NCI-H2171 treated with DMSO at 0.1 percent for 48 hours (cell line): ENCODE results near the gene PPP1R14C.

Experiments used
- DNase-seq: peaks from one replicate; lab custom pipeline; 2025; lab: John Stamatoyannopoulos, UW

PPP1R14C gene

GRCh38 chr6:150249261-150249660 lies 106.4 kb downstream of the PPP1R14C start:
- no peak for DNase-seq

- DNase-seq = peak; percentile 46
Observed at GRCh38 chr6:150250826-150251225, 108.0 kb downstream of the PPP1R14C start.

- no peak for DNase-seq
Observed at GRCh38 chr6:150251566-150252186, 108.8 kb downstream of the PPP1R14C start.

- DNase-seq = no peak
Observed at GRCh38 chr6:150252714-150253444, 110.0 kb downstream of the PPP1R14C start.

GRCh38 chr6:150253489-150253888 lies 110.6 kb downstream of the PPP1R14C start:
- no peak for DNase-seq

- no peak for DNase-seq
Observed at GRCh38 chr6:150254770-150255169, 111.9 kb downstream of the PPP1R14C start.

GRCh38 chr6:150255840-150256239 lies 113.0 kb downstream of the PPP1R14C start:
- no peak for DNase-seq

GRCh38 chr6:150256618-150257272 lies 113.9 kb downstream of the PPP1R14C start:
- no peak for DNase-seq

- no peak for DNase-seq
Observed at GRCh38 chr6:150258381-150258780, 115.5 kb downstream of the PPP1R14C start.

- DNase-seq = no peak
Observed at GRCh38 chr6:150260931-150261330, 118.1 kb downstream of the PPP1R14C start.

- DNase-seq = no peak
Observed at GRCh38 chr6:150261997-150262697, 119.3 kb downstream of the PPP1R14C start.

GRCh38 chr6:150263765-150264404 lies 121.0 kb downstream of the PPP1R14C start:
- DNase-seq = no peak

- no peak for DNase-seq
Observed at GRCh38 chr6:150266309-150266708, 123.5 kb downstream of the PPP1R14C start.

GRCh38 chr6:150266963-150267685 lies 124.3 kb downstream of the PPP1R14C start:
- DNase-seq = no peak

- DNase-seq = peak; percentile 64
Observed at GRCh38 chr6:150267686-150268561, 125.1 kb downstream of the PPP1R14C start.

- DNase-seq = no peak
Observed at GRCh38 chr6:150269130-150269856, 126.4 kb downstream of the PPP1R14C start.

- no peak for DNase-seq
Observed at GRCh38 chr6:150269857-150270223, 127.0 kb downstream of the PPP1R14C start.

GRCh38 chr6:150270330-150271052 lies 127.6 kb downstream of the PPP1R14C start:
- DNase-seq = no peak

GRCh38 chr6:150271172-150271500 lies 128.3 kb downstream of the PPP1R14C start:
- no peak for DNase-seq
